ENCODE results near the gene TSACC. TPM values are rescaled to one million over a fixed set of nuclear protein-coding genes. Genes with fewer than 3 reads are reported as not detected.

TSACC gene
- total RNA-seq: under 1 TPM in 2 of 3 donors, not detected in 1; 0.37 to 0.43 TPM

DNA sequence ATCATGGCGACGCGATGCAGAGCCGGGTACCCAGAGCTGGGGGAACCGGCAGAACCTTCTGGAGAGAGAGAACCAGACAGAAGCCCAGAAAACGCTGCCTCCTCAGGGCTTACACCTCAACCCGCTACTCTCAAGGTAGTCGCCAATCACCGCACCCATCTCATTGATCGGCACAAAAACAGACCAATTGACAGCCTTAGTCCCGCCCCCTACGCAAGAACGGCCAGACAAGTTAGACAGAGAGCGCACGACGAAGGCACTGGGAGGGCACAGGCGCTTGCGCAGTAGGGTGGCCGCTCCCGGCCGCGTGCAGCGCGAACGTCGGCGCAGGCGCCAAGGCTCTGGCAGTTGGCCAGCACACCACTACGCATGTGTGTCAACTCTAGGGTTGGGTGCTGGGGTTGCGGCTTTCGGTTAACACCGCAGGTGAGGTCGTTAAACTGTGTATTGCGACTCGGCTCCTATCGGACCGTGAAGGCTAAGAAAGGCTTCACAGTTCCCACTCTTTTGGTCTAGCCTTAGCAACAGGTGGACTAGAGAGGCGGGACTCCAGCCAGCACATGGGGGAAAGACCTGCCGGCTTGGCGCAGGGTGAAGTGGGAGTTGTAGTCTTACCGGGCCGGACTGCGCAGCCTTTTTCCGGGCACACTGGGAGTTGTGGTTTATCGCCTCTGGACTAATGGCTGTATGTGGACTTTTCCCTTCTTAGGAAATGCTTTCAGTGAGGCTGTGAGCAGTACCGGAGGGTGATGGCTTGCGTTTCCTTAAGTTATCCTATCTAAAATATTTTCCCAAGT is at the start of gene TSACC, which contains the start of gene CCT3:
TSACC (plus strand) TSS at position 347 of the 797 bp plus-strand sequence. CDS start 1,232 bp downstream, outside the sequence.
CCT3 (minus strand) TSS at position 113 of the 797 bp plus-strand sequence; CDS start at position 5, 108 bp downstream.
- Mint-ChIP-seq H3K27me3 (ENCODE audit: low read depth) (no peaks in the 10 kb centered on the region), H3K4me1 (ENCODE audit: low read depth) (peaks cover 30% of the 10 kb centered on the region), H3K4me3 (peak within 1 kb of the TSS; percentile 100), H3K9me3 (no peaks in the 10 kb centered on the region), H3K36me3 (ENCODE audit: insufficient read depth) (peaks cover 33% of the 10 kb centered on the region)
- ATAC-seq (peak; percentile 97), DNase-seq (peak; percentile 99)

- Mint-ChIP-seq H3K27me3 (ENCODE audit: low read depth) (no peaks in the 10 kb centered on the region), H3K9me3 (no peaks in the 10 kb centered on the region), H3K4me3 (no peak overlapping the region), H3K4me1 (ENCODE audit: low read depth) (peaks cover 7% of the 10 kb centered on the region), H3K36me3 (ENCODE audit: insufficient read depth) (peaks cover 16% of the 10 kb centered on the region)
- DNase-seq (no peak), ATAC-seq (no peak)
These were observed 48.5 kb upstream of the TSACC start for GRCh38 chr1:156289857-156290256.

DNA sequence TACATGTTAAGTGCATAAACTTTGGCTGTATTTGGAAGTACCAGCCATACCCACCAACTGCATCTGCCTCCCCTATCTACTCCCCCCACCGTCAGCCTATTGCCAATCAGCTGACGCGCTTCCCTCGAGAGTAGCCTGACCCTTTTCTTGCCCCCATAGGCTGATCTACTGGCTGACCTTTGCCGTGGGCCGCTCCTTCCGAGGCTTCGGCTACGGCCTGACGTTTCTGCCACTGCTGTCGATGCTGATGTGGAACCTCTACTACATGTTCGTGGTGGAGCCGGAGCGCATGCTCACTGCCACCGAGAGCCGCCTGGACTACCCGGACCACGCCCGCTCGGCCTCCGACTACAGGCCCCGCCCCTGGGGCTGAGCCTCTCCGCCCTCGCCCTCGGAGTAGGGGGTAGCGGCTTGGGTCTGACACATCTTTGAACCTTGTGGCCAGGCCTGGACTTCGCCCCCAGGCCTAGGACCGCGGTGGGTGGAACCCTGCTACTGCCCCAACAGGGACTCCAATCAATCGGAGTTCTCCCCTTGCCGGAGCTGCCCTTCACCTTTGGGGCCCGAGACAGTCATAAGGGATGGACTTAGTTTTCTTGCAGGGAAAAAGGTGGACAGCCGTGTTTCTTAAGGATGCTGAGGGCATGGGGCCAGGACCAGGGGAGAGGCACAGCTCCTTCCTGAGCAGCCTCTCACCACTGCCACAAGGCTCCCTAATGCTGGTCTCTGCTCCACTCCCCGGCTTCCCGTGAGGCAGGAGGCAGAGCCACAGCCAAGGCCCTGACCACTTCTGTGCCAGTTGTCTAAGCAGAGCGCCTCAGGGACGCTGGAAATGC is 46.9 kb upstream of the TSACC start:
- DNase-seq: no peak
- H3K9me3 Mint-ChIP-seq: no peaks in the 10 kb centered on the region
- no peaks in the 10 kb centered on the region for H3K27me3 Mint-ChIP-seq (ENCODE audit: low read depth)
- no peak overlapping the region for H3K4me3 Mint-ChIP-seq
- H3K36me3 Mint-ChIP-seq (ENCODE audit: insufficient read depth): peaks cover 13% of the 10 kb centered on the region
- peaks cover 18% of the 10 kb centered on the region for H3K4me1 Mint-ChIP-seq (ENCODE audit: low read depth)
- peak; percentile 34 to 49 for ATAC-seq

DNA sequence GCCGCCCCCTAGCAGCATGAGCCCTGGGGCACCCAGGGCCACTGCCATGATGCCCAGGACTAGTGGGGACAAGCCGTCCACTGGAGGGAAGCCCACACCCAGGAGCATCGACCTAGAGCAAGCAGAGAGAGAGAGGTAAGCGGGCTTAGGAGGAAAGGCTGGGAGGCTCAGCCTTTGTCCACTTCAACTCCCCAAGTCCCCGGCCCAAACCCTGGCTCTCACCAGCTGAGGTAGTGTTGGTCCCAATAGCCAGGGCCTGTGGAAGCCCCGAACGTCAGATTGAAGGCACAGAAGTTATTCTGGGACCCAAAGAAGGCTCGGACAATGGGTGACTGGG is 45.3 kb upstream of the TSACC start:
- H3K4me3 Mint-ChIP-seq: no peak overlapping the region
- ATAC-seq (no peak), DNase-seq (no peak)
- H3K27me3 Mint-ChIP-seq (ENCODE audit: low read depth): no peaks in the 10 kb centered on the region
- H3K4me1 Mint-ChIP-seq (ENCODE audit: low read depth): peaks cover 18% of the 10 kb centered on the region
- H3K9me3 Mint-ChIP-seq: no peaks in the 10 kb centered on the region
- H3K36me3 Mint-ChIP-seq (ENCODE audit: insufficient read depth): peaks cover 13% of the 10 kb centered on the region

DNA sequence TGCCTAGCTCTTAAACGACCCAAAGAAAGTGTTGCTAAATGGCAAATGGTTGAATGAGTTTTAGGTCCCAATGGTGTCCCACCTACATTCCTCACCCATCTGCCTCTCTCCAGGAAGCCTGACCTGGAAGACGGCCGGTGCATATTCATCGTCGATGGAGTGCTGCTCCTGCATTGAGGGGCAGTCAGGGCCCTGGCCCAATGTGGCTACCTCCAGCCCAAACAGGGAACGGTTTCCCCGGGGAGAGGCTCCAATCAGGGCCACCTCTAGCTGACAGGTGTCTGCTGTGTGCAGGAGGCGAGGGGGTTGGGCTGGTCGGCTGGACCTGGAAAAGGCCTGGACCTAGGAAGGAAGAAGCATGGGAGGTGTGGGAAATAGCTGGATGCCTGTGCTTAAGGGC is 44.4 kb upstream of the TSACC start:
- no peak for ATAC-seq
- H3K9me3 Mint-ChIP-seq: no peaks in the 10 kb centered on the region
- DNase-seq: no peak
- H3K4me3 Mint-ChIP-seq: no peak overlapping the region
- no peaks in the 10 kb centered on the region for H3K27me3 Mint-ChIP-seq (ENCODE audit: low read depth)
- H3K36me3 Mint-ChIP-seq (ENCODE audit: insufficient read depth): peaks cover 10% of the 10 kb centered on the region
- H3K4me1 Mint-ChIP-seq (ENCODE audit: low read depth): peaks cover 18% of the 10 kb centered on the region

- Mint-ChIP-seq H3K9me3 (no peaks in the 10 kb centered on the region), H3K27me3 (ENCODE audit: low read depth) (no peaks in the 10 kb centered on the region), H3K4me1 (ENCODE audit: low read depth) (peaks cover 18% of the 10 kb centered on the region), H3K4me3 (peak within 1 kb of the TSS; percentile 87), H3K36me3 (ENCODE audit: insufficient read depth) (peaks cover 4% of the 10 kb centered on the region)
- peak; percentile 34 for DNase-seq
- peak; percentile 79 to 87 for ATAC-seq
These were observed 42.9 kb upstream of the TSACC start, which contains the start of gene GLMP for GRCh38 chr1:156295391-156295947. Gene GLMP, minus strand, starts transcription at chr1:156295679. Its CDS starts 34 bp downstream, at chr1:156295645.

DNA sequence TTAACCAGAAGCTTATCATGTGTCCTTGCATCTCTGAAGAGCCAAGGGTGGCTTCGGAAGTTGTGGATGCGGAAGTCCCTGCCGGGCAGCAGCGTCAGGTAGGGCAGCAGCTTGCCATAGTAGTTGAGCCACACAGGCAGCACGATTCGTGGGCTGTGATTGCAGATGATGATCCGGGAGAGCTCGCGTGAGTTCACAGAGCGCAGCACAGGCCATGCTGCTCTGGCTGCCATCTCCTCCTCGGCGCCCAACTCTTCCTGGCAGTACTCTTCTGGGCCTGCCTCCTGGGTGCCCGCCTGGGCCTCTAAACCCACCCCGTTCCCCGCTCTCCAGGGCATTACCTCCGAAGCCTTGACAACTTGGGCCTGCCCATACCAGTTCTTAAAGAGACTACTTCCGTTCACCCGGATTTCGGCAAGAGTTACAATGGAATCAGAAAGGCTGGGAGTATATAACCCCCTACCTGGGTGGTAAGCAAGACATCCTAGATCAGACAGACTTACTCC is 39.4 kb upstream of the TSACC start, which contains the start of gene VHLL:
VHLL (minus strand) TSS at position 456 of the 506 bp plus-strand sequence; CDS start at position 338, 118 bp downstream.
- no peak for DNase-seq
- H3K4me3 Mint-ChIP-seq: no peak within 1 kb of the TSS

GRCh38 chr1:156303241-156303640 is 35.1 kb upstream of the TSACC start:
- no peak overlapping the region for H3K4me3 Mint-ChIP-seq
- H3K4me1 Mint-ChIP-seq (ENCODE audit: low read depth): no peaks in the 10 kb centered on the region
- peaks cover 12% of the 10 kb centered on the region for H3K36me3 Mint-ChIP-seq (ENCODE audit: insufficient read depth)
- ATAC-seq (no peak), DNase-seq (no peak)
- no peaks in the 10 kb centered on the region for H3K9me3 Mint-ChIP-seq
- H3K27me3 Mint-ChIP-seq (ENCODE audit: low read depth): no peaks in the 10 kb centered on the region

More for the DNA sequence above, 39.4 kb upstream of the TSACC start, which contains the start of gene VHLL:
- Mint-ChIP-seq H3K27me3 (ENCODE audit: low read depth) (no peaks in the 10 kb centered on the region), H3K4me1 (ENCODE audit: low read depth) (peaks cover 18% of the 10 kb centered on the region), H3K9me3 (no peaks in the 10 kb centered on the region), H3K36me3 (ENCODE audit: insufficient read depth) (no peaks in the 10 kb centered on the region)
- ATAC-seq: no peak

GRCh38 chr1:156305215-156305614 is 33.1 kb upstream of the TSACC start:
- peaks cover 21% of the 10 kb centered on the region for H3K36me3 Mint-ChIP-seq (ENCODE audit: insufficient read depth)
- DNase-seq (no peak), ATAC-seq (no peak)
- no peaks in the 10 kb centered on the region for H3K9me3 Mint-ChIP-seq
- no peaks in the 10 kb centered on the region for H3K4me1 Mint-ChIP-seq (ENCODE audit: low read depth)
- no peaks in the 10 kb centered on the region for H3K27me3 Mint-ChIP-seq (ENCODE audit: low read depth)
- H3K4me3 Mint-ChIP-seq: no peak overlapping the region

- no peak for DNase-seq
- Mint-ChIP-seq H3K9me3 (no peaks in the 10 kb centered on the region), H3K4me3 (no peak overlapping the region), H3K27me3 (ENCODE audit: low read depth) (no peaks in the 10 kb centered on the region), H3K36me3 (ENCODE audit: insufficient read depth) (peaks cover 27% of the 10 kb centered on the region), H3K4me1 (ENCODE audit: low read depth) (no peaks in the 10 kb centered on the region)
- ATAC-seq: no peak
These were observed 30.2 kb upstream of the TSACC start for GRCh38 chr1:156308078-156308477.

- Mint-ChIP-seq H3K27me3 (ENCODE audit: low read depth) (no peaks in the 10 kb centered on the region), H3K36me3 (ENCODE audit: insufficient read depth) (peaks cover 33% of the 10 kb centered on the region)
These were observed 27.4 kb upstream of the TSACC start for GRCh38 chr1:156310962-156311361.

DNA sequence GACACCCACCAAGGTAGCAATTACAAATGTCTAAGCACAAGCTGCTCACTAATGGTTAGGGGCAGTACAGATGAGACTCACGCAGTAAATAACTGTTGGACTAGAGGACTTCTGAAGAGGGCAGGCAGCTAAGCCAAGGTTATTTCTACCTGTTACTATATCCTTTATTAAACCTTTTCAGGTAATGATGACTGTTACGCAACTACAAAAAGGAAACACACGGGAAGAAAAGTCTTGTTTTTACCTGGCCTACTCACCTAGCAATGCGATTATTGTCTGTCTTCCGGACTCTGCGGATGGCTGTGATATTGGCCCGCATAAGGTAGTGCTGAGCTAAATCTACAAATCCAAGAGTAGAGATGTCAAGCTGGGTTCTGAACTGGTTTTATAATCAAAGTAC is 21.4 kb upstream of the TSACC start:
- Mint-ChIP-seq H3K4me3 (no peak overlapping the region), H3K4me1 (ENCODE audit: low read depth) (no peaks in the 10 kb centered on the region), H3K27me3 (ENCODE audit: low read depth) (no peaks in the 10 kb centered on the region), H3K9me3 (no peaks in the 10 kb centered on the region), H3K36me3 (ENCODE audit: insufficient read depth) (peaks cover 36% of the 10 kb centered on the region)
- no peak for DNase-seq
- no peak for ATAC-seq

More at GRCh38 chr1:156310962-156311361, 27.4 kb upstream of the TSACC start:
- no peak overlapping the region for H3K4me3 Mint-ChIP-seq
- H3K4me1 Mint-ChIP-seq (ENCODE audit: low read depth): no peaks in the 10 kb centered on the region
- ATAC-seq (no peak), DNase-seq (no peak)
- H3K9me3 Mint-ChIP-seq: no peaks in the 10 kb centered on the region

DNA sequence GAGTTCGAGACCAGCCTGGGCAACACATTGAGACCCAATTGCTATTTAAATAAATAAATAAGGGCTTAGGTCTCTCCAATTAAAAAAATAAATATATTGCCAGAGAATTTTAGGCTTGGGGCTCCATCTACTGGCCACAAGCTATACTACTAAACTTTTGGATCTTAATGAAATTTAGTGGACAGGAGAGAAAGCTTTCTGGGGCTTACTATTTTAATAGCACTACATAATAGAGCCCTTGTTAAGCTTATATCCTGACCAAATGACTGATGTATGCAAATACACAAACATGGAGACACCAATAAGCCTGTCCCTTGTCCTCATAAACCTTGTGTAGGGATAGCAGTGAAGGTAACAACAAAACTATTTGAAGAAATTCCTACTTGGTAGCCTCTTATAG is 18.7 kb upstream of the TSACC start:
- peaks cover 34% of the 10 kb centered on the region for H3K36me3 Mint-ChIP-seq (ENCODE audit: insufficient read depth)
- ATAC-seq (no peak), DNase-seq (no peak)
- no peaks in the 10 kb centered on the region for H3K27me3 Mint-ChIP-seq (ENCODE audit: low read depth)
- H3K9me3 Mint-ChIP-seq: no peaks in the 10 kb centered on the region
- H3K4me1 Mint-ChIP-seq (ENCODE audit: low read depth): no peaks in the 10 kb centered on the region
- H3K4me3 Mint-ChIP-seq: no peak overlapping the region

- H3K36me3 Mint-ChIP-seq (ENCODE audit: insufficient read depth): peaks cover 34% of the 10 kb centered on the region
These were observed 17.8 kb upstream of the TSACC start for GRCh38 chr1:156320560-156320959.

More at GRCh38 chr1:156320560-156320959, 17.8 kb upstream of the TSACC start:
- no peak overlapping the region for H3K4me3 Mint-ChIP-seq
- no peaks in the 10 kb centered on the region for H3K9me3 Mint-ChIP-seq
- DNase-seq (no peak), ATAC-seq (no peak)
- H3K27me3 Mint-ChIP-seq (ENCODE audit: low read depth): no peaks in the 10 kb centered on the region
- no peaks in the 10 kb centered on the region for H3K4me1 Mint-ChIP-seq (ENCODE audit: low read depth)
